NCI-H69 (cell line): ENCODE measurements around the gene FAAP100.

Experiments used
- DNase-seq: peaks from one replicate; lab custom pipeline; 2025; lab: John Stamatoyannopoulos, UW

Gene FAAP100

GRCh38 chr17:81553018-81553615 lies 964 bp upstream of the FAAP100 start:
- peak; percentile 95 for DNase-seq

- DNase-seq: no peak
These were observed 502 bp downstream of the FAAP100 start for GRCh38 chr17:81551458-81552243.

- no peak for DNase-seq
These were observed 1.2 kb downstream of the FAAP100 start for GRCh38 chr17:81550830-81551457.

DNA sequence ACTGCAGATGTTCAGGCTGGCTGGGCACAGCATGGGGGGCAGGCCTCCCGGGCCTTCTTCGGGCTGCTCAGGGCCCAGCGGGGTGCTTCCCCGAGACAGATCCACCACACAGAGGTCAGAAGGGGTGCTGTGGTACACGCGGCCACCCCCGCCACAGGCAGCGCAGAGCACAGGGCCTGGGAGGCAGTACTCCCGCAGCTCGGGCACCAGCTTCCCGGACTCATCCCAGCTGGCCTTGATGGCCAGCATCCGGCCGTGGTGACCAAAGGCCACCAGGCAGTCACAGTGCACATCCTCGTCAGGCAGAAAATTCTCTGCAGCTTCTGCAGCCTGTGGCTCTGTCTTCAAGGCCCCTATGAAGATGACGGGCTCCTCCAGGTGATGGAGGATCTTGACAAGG lies 1.9 kb downstream of the FAAP100 start:
- DNase-seq: no peak

DNA sequence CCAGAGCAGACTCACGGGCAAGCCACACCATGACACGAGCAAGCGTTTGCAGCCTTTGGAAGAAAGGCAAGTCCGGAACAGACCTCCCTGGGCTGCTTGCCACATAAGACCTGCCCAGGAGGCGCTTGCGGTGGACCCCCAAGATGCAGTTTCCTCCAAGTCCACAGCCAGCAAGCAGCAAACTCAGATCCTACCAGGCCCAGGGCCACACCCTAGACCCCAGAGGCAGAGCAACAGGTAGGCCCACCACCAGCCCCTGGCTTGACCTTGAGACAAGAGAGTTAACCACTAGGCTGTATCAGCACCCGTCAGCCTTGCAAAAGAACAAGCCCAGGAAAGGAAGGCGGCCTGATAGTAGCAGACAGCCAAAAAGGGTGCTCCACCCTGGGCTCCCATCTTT lies 2.3 kb downstream of the FAAP100 start:
- DNase-seq: no peak

DNA sequence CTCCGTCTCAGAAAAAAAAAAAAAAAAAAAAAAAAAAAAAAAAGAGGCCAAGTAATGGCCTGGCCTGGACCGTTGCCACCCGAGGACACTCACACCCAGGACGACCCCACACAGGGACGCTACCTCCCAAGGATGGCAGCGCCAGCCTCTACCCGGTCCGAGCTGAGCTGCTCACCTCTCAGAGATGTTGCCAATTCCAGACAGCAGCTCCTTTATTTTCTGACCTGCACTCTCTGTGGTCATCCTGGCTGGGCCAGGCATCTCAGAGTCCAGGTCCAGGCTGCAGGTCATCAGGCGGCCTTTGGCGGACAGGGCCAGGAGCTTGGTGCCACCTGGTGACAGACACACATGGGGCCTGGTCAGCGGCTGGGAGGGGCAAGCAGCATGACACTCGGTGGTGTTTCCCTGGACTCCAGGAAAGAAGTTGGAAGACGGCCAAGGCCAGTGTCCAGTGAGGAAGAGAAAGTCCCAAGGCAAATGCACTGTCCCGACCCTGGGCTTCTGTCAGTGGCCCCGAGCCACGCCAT lies 3.1 kb downstream of the FAAP100 start:
- no peak for DNase-seq

DNA sequence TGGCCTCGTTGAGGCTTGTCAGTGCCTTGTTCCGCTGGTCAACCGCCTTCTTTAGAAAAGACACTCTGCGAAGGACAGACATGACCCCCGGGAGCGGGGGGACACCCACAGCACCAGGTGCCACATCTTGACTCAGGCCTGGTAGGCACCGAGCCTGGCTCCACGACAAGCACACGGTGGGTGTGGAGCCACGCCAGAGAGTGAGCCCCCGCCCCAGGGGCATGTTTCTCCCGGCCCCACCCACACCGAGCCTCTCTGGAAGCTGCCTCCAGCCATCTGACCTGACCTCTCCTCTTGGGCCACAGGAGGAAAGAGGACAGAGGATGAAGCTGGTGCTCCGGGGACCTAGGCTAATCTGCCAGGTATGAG lies 4.6 kb downstream of the FAAP100 start:
- no peak for DNase-seq

DNA sequence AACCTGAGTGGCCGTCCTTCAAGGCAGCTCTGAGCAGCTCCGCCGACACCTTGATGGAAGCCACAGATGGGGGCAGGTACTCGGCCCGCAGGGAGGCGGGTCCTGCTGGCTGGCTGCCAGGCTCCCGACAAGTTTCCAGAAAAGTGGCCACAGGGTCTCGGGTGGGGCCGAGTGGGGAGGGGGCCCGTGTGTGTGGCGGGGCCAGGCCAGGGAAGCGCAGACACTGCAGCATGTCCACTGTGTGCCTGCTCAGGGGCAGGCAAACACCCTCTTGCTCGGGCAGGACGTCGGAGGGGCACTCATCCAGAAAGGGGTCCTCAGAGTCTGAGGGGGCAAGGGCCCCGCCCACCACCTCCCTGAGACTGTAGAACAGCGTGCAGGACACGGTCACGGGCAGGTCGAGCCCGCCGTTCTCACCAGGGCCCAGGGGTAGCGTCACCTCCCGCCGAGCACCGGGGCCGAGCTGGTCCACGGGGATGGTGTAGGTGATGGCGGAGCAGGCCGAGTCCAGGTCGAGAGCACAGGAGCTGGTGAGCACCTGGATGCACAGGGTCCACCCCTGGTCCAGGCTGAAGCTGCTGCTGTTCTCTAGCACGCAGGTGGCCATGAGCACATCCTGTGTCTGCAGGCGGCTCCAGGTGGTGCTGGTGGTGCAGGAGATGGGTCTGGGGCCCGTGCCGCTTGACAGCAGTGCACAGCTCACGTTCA lies 5.1 kb downstream of the FAAP100 start:
- no peak for DNase-seq

GRCh38 chr17:81545160-81545949 lies 6.8 kb downstream of the FAAP100 start:
- no peak for DNase-seq

- no peak for DNase-seq
These were observed 7.7 kb downstream of the FAAP100 start for GRCh38 chr17:81544281-81544974.

GRCh38 chr17:81543756-81544155 lies 8.4 kb downstream of the FAAP100 start:
- DNase-seq: no peak

DNA sequence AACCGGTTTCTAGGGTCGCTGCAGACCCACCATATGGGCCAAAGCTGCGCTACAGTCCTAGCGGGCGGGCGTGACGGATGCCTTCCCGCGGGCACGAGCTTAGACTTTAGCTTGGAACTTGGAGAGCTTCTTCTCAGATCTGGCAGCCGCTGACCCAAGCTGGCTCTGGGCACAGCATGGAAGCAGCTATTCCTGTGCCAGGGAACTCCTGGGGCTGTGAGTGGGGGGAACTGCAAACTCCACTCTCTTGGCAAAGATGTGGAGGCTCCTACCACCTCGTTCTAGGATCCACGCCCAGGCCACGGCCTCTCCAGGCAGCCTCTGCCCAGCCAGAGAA lies 8.8 kb downstream of the FAAP100 start:
- no peak for DNase-seq

GRCh38 chr17:81542431-81543338 lies 9.5 kb downstream of the FAAP100 start:
- DNase-seq: no peak

DNA sequence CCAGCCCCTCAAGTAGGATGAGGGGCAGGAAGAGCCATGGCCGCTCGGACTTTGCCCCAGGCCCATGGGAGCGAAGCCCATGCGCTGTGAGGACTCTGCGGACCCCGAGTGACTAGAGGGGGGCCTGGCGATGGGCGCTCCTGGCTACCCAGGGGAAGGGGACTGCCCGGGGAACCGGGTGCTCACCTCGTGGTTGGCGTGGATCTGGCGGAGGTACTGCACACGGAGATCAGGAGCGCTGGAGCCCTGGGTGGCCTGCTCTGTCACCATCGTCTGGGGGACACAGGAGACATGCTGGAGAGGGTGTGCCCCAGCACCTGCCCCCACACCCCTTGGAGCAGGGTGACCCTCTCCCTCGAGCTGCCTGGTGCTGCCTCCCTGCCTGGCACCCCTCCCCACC lies 11.0 kb downstream of the FAAP100 start:
- no peak for DNase-seq

DNA sequence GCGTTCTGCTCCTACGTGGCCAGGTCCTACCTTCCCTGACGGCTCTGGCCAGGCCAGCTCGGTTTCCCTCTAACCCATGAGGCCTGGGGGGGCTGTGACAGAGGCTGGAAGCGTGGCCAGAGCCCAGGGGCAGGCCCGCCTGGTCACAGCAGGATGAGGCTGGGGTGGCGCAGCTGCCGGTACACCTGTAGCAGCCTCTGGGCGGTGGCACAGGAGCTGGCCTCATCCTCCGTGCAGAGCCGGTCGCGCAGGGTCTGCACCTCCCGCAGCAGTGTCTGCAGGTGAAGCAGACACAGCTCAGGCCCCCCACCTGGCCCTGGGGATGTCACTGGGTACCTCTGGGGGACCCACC lies 11.5 kb downstream of the FAAP100 start:
- DNase-seq: no peak

- no peak for DNase-seq
These were observed 12.0 kb downstream of the FAAP100 start for GRCh38 chr17:81539961-81540675.

- no peak for DNase-seq
These were observed 12.6 kb downstream of the FAAP100 start for GRCh38 chr17:81539571-81539900.

GRCh38 chr17:81538651-81539570 lies 13.2 kb downstream of the FAAP100 start:
- no peak for DNase-seq
